H9 (cell line): ENCODE measurements around the gene ARAP1. TPM values are rescaled to one million over a fixed set of nuclear protein-coding genes. Genes with fewer than 3 reads are reported as not detected.

ENCODE experiments used
- DNase-seq: peaks from one replicate; pipeline ENCODE4 v3.0.0-alpha.2; 2017
- H2AFZ ChIP-seq: one replicate; pipeline ENCODE4 v1.6.1; 2013; ENCODE audit warnings: mild to moderate bottlenecking, low read length, control low read depth, moderate library complexity
- H2AK5ac ChIP-seq: 2 replicates; pipeline ENCODE4 v1.6.1; 2013; ENCODE audit warnings: low read length, control low read depth, mixed read lengths; ENCODE audit not compliant: insufficient read length
- H2BK120ac ChIP-seq: one replicate; pipeline ENCODE4 v1.6.1; 2013; ENCODE audit warnings: low read depth, mild to moderate bottlenecking, low read length, control low read depth, inconsistent platforms; ENCODE audit not compliant: poor library complexity, severe bottlenecking
- H2BK12ac ChIP-seq: 2 replicates; pipeline ENCODE4 v1.6.1; 2013; ENCODE audit warnings: low read length, control low read depth, mixed read lengths, low read depth; ENCODE audit not compliant: insufficient read length
- H2BK15ac ChIP-seq: 2 replicates; pipeline ENCODE4 v1.6.1; 2013; ENCODE audit warnings: low read depth, low read length, control low read depth
- H2BK20ac ChIP-seq: one replicate; pipeline ENCODE4 v1.6.1; 2013; ENCODE audit warnings: low read depth, mild to moderate bottlenecking, low read length, control low read depth, inconsistent platforms; ENCODE audit not compliant: poor library complexity, severe bottlenecking
- H2BK5ac ChIP-seq: 2 replicates; pipeline ENCODE4 v1.6.1; 2013; ENCODE audit warnings: low read length, control low read depth, mixed read lengths; ENCODE audit not compliant: insufficient read length
- H3K14ac ChIP-seq: 2 replicates; pipeline ENCODE4 v1.6.1; 2013; ENCODE audit warnings: low read length, control low read depth; ENCODE audit not compliant: insufficient read depth
- H3K18ac ChIP-seq: 2 replicates; pipeline ENCODE4 v1.6.1; 2013; ENCODE audit warnings: low read depth, mild to moderate bottlenecking, mixed read lengths, low read length, control low read depth; ENCODE audit not compliant: insufficient read length
- H3K23ac ChIP-seq: 2 replicates; pipeline ENCODE4 v1.6.1; 2013; ENCODE audit warnings: low read length, control low read depth, mixed read lengths, low read depth; ENCODE audit not compliant: insufficient read length
- H3K23me2 ChIP-seq: 2 replicates; pipeline ENCODE4 v1.6.1; 2013; ENCODE audit warnings: low read depth, mild to moderate bottlenecking, mixed read lengths, low read length, control low read depth; ENCODE audit not compliant: insufficient read length, poor library complexity, severe bottlenecking
- H3K27ac ChIP-seq: 2 replicates; pipeline ENCODE4 v1.5.1; 2013; ENCODE audit warnings: low read length, control low read depth, mixed read lengths, low read depth; ENCODE audit not compliant: insufficient read length
- H3K27me3 ChIP-seq: 2 replicates; pipeline ENCODE4 v1.6.1; 2013; ENCODE audit warnings: low read length, control low read depth, inconsistent platforms; ENCODE audit not compliant: insufficient read depth
- H3K4ac ChIP-seq: 2 replicates; pipeline ENCODE4 v1.6.1; 2013; ENCODE audit warnings: low read depth, mild to moderate bottlenecking, control low read depth, inconsistent platforms, low read length, moderate library complexity
- H3K4me1 ChIP-seq: 2 replicates; pipeline ENCODE4 v1.6.1; 2013; ENCODE audit warnings: low read length, control low read depth, inconsistent platforms; ENCODE audit not compliant: insufficient read depth
- H3K4me2 ChIP-seq: 2 replicates; pipeline ENCODE4 v1.6.1; 2013; ENCODE audit warnings: low read length, control low read depth, mixed read lengths; ENCODE audit not compliant: insufficient read length, insufficient read depth
- H3K56ac ChIP-seq: 2 replicates; pipeline ENCODE4 v1.6.1; 2013; ENCODE audit warnings: low read depth, mild to moderate bottlenecking, mixed read lengths, low read length, control low read depth; ENCODE audit not compliant: insufficient read length
- H3K79me1 ChIP-seq: 2 replicates; pipeline ENCODE4 v1.6.1; 2013; ENCODE audit warnings: low read depth, mild to moderate bottlenecking, moderate library complexity, low read length, control low read depth, inconsistent platforms; ENCODE audit not compliant: insufficient read depth, poor library complexity, severe bottlenecking
- H3K79me2 ChIP-seq: 2 replicates; pipeline ENCODE4 v1.6.1; 2013; ENCODE audit warnings: low read length, control low read depth, inconsistent platforms; ENCODE audit not compliant: insufficient read depth
- H3K9ac ChIP-seq: 2 replicates; pipeline ENCODE4 v1.6.1; 2013; ENCODE audit warnings: low read length, control low read depth, mixed read lengths; ENCODE audit not compliant: insufficient read length; ENCODE audit errors: extremely low read depth
- H3K9me3 ChIP-seq: one replicate; pipeline ENCODE4 v1.6.1; 2013; ENCODE audit warnings: low read depth, low read length, inconsistent platforms; ENCODE audit not compliant: control insufficient read depth
- H3T11ph ChIP-seq: one replicate; pipeline ENCODE4 v1.6.1; 2013; ENCODE audit warnings: mild to moderate bottlenecking, low read length, control low read depth, inconsistent platforms
- H4K20me1 ChIP-seq: one replicate; pipeline ENCODE4 v1.6.1; 2013; ENCODE audit not compliant: control insufficient read depth, insufficient read length, insufficient read depth
- H4K5ac ChIP-seq: 2 replicates; pipeline ENCODE4 v1.6.1; 2013; ENCODE audit warnings: low read depth, mild to moderate bottlenecking, mixed read lengths, low read length, control low read depth; ENCODE audit not compliant: insufficient read length
- H4K8ac ChIP-seq: replicated peaks from 2 replicates; pipeline ENCODE4 v1.6.1; 2013; ENCODE audit warnings: low read length, control low read depth, mixed read lengths, low read depth; ENCODE audit not compliant: insufficient read length
- H4K91ac ChIP-seq: 2 replicates; pipeline ENCODE4 v1.6.1; 2013; ENCODE audit warnings: low read depth, mild to moderate bottlenecking, moderate library complexity, mixed read lengths, low read length, control low read depth; ENCODE audit not compliant: insufficient read length
- H3K27ac Mint-ChIP-seq, 3 experiments: 2 replicates in 2 of 3; 3 replicates in 1 of 3; pipeline ENCODE4 v1.8.0; 2020 to 2021; ENCODE audit warnings: mixed read lengths in 3 of 3, mild to moderate bottlenecking in 1 of 3, moderate library complexity in 1 of 3
- H3K27me3 Mint-ChIP-seq: 2 replicates; pipeline ENCODE4 v1.8.0; 2021; ENCODE audit warnings: low read depth, mild to moderate bottlenecking, moderate library complexity, mixed read lengths
- H3K36me3 Mint-ChIP-seq, 3 experiments: 2 replicates in 2 of 3; 3 replicates in 1 of 3; pipeline ENCODE4 v1.8.0; 2020 to 2021; ENCODE audit warnings: low read depth in 3 of 3, mixed read lengths in 3 of 3; ENCODE audit not compliant: insufficient read depth in 1 of 3
- H3K4me1 Mint-ChIP-seq, 2 experiments: 2 replicates each; pipeline ENCODE4 v1.8.0; 2020; ENCODE audit warnings: mixed read lengths in 2 of 2
- H3K4me3 Mint-ChIP-seq, 2 experiments: 2 replicates in 1 of 2; 3 replicates in 1 of 2; pipeline ENCODE4 v1.8.0; 2020 to 2021; ENCODE audit warnings: mild to moderate bottlenecking in 2 of 2, mixed read lengths in 2 of 2, moderate library complexity in 1 of 2
- H3K9me3 Mint-ChIP-seq, 2 experiments: 2 replicates in 1 of 2; 3 replicates in 1 of 2; pipeline ENCODE4 v1.8.0; 2020; ENCODE audit warnings: mild to moderate bottlenecking in 2 of 2, mixed read lengths in 2 of 2, moderate library complexity in 1 of 2
- WGBS: extraction: QIAGEN DNeasy Blood & Tissue Kit; methylation state at CpG from one replicate; pipeline ENCODE4 v1.1.7; 2013; ENCODE audit warnings: missing lambda C conversion rate, low lambda C conversion rate, mixed read lengths; ENCODE audit not compliant: insufficient read length; ENCODE audit errors: extremely low coverage; 5-methylcytosine and 5-hydroxymethylcytosine counted together
- total RNA-seq: library from RNA; stranded (reverse); gene quantifications from 2 replicates; pipeline ENCODE4 v1.2.1, GENCODE V29; 2021
- TF ChIP-seq, protein P1 (sequence below): fragments of 200-600 bp; sonication (generic); conservative IDR thresholded peaks from 3 replicates; pipeline ENCODE4 v1.8.0; 2021; ENCODE audit warnings: antibody characterized with exemption, mild to moderate bottlenecking

Gene ARAP1
- total RNA-seq, 1 experiment from 2014 or later, result 59.4 TPM

DNA sequence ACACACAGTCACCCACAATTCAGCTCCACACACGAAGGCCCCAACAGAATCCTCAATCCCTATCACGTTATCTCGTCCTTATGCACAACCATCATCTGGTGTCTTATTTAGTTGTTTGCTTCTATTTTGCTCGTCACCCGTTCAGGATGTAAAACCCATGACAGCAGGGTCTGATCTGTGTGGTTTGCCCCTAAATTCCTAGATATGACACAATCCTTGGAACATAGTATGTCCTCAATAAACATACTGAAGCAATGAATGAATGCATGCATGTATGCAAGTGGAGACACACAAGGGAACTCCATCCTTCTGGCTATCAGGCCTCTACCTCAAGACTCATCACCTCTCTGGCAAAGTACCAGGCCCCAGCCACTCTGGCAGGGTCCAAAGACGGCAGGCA lies 21.5 kb upstream of the ARAP1 start:
- no peaks in the 10 kb centered on the region for H4K20me1 ChIP-seq
- no peak overlapping the region for H2BK120ac ChIP-seq
- H3K9me3 ChIP-seq, result no peaks in the 10 kb centered on the region
- no peak for DNase-seq
- no peak overlapping the region for H4K5ac ChIP-seq
- H2BK12ac ChIP-seq, result no peak overlapping the region
- no peak overlapping the region for H3K27ac ChIP-seq
- no peak overlapping the region for H2AFZ ChIP-seq
- H3K4me1 Mint-ChIP-seq, result peaks cover 3 to 17% of the 10 kb centered on the region in 2 experiments
- 0 out of 7 replicates have a peak overlapping the region, but pooled peaks of 1 of the 3 experiments have one; percentile 17 for H3K27ac Mint-ChIP-seq
- H3K9me3 Mint-ChIP-seq, result no peaks in the 10 kb centered on the region
- no CpG with 5 or more reads among the region's 6 CpGs for WGBS
- H3K23me2 ChIP-seq, result no peaks in the 10 kb centered on the region
- no peak overlapping the region for H3K18ac ChIP-seq
- H3K27me3 Mint-ChIP-seq, result no peaks in the 10 kb centered on the region; the same call in 1 of the 2 replicates
- no peaks in the 10 kb centered on the region; a peak in 1 of 7 replicates for H3K36me3 Mint-ChIP-seq
- H2AK5ac ChIP-seq, result no peak overlapping the region
- no peak overlapping the region for H3K56ac ChIP-seq
- no peak overlapping the region for H2BK20ac ChIP-seq
- H3K27me3 ChIP-seq, result no peaks in the 10 kb centered on the region
- no peaks in the 10 kb centered on the region for H3K79me1 ChIP-seq
- no peak overlapping the region for H2BK5ac ChIP-seq
- no peaks in the 10 kb centered on the region for H3K4me1 ChIP-seq
- no peaks in the 10 kb centered on the region for H3K79me2 ChIP-seq
- no peak overlapping the region for H3K4me3 Mint-ChIP-seq
- TF ChIP-seq, protein P1, sequence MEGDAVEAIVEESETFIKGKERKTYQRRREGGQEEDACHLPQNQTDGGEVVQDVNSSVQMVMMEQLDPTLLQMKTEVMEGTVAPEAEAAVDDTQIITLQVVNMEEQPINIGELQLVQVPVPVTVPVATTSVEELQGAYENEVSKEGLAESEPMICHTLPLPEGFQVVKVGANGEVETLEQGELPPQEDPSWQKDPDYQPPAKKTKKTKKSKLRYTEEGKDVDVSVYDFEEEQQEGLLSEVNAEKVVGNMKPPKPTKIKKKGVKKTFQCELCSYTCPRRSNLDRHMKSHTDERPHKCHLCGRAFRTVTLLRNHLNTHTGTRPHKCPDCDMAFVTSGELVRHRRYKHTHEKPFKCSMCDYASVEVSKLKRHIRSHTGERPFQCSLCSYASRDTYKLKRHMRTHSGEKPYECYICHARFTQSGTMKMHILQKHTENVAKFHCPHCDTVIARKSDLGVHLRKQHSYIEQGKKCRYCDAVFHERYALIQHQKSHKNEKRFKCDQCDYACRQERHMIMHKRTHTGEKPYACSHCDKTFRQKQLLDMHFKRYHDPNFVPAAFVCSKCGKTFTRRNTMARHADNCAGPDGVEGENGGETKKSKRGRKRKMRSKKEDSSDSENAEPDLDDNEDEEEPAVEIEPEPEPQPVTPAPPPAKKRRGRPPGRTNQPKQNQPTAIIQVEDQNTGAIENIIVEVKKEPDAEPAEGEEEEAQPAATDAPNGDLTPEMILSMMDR, result no peak
- H3T11ph ChIP-seq, result no peak overlapping the region
- no peak overlapping the region for H3K9ac ChIP-seq
- no peak overlapping the region for H4K91ac ChIP-seq
- no peak overlapping the region for H3K4me2 ChIP-seq
- H3K14ac ChIP-seq, result no peak overlapping the region; the same call in 1 of the 2 replicates
- no peak overlapping the region for H3K4ac ChIP-seq
- H4K8ac ChIP-seq, result no peak overlapping the region
- H3K23ac ChIP-seq, result no peak overlapping the region
- no peak overlapping the region for H2BK15ac ChIP-seq
